Neural crest cell (in vitro differentiated cells): ENCODE data around the gene EVI2B. TPM values are rescaled to one million over a fixed set of nuclear protein-coding genes. Genes with fewer than 3 reads are reported as not detected.

Source experiments
- DNase-seq: peaks from one replicate; pipeline ENCODE4 v3.0.0; 2021; ENCODE audit warnings: low read depth, mixed read lengths, low spot score
- H3K27ac Mint-ChIP-seq: one replicate; pipeline ENCODE4 v1.8.0; 2021; ENCODE audit warnings: mild to moderate bottlenecking, mixed read lengths; ENCODE audit not compliant: unreplicated experiment
- H3K27me3 Mint-ChIP-seq: 2 replicates; pipeline ENCODE4 v1.8.0; 2021; ENCODE audit warnings: low read depth, mild to moderate bottlenecking, mixed read lengths
- H3K36me3 Mint-ChIP-seq: 2 replicates; pipeline ENCODE4 v1.8.0; 2021; ENCODE audit warnings: low read depth, mild to moderate bottlenecking, mixed read lengths
- H3K4me1 Mint-ChIP-seq: 2 replicates; pipeline ENCODE4 v1.8.0; 2021; ENCODE audit warnings: mixed read lengths
- H3K4me3 Mint-ChIP-seq: one replicate; pipeline ENCODE4 v1.8.0; 2021; ENCODE audit warnings: mild to moderate bottlenecking, mixed read lengths
- H3K9me3 Mint-ChIP-seq: 2 replicates; pipeline ENCODE4 v1.8.0; 2021; ENCODE audit warnings: mixed read lengths
- CTCF ChIP-seq: fragments of 200-600 bp; sonication (generic); conservative IDR thresholded peaks from 2 replicates; pipeline ENCODE4 v1.5.0; 2021; ENCODE audit warnings: antibody characterized with exemption, mild to moderate bottlenecking
- total RNA-seq: library from RNA; stranded (reverse); gene quantifications from 2 replicates; pipeline ENCODE4 v1.2.1, GENCODE V29; 2021

Gene EVI2B
- total RNA-seq, 1 donor from 2014 or later = not detected

GRCh38 chr17:31279401-31279800 is 34.5 kb downstream of the EVI2B start:
- Mint-ChIP-seq H3K9me3 (no peaks in the 10 kb centered on the region), H3K27me3 (no peaks in the 10 kb centered on the region), H3K36me3 (peaks cover 24% of the 10 kb centered on the region), H3K4me1 (no peaks in the 10 kb centered on the region), H3K27ac (no peak overlapping the region), H3K4me3 (no peak overlapping the region)
- TF ChIP-seq CTCF = no peak
- no peak for DNase-seq

GRCh38 chr17:31275116-31275515 is 38.7 kb downstream of the EVI2B start:
- Mint-ChIP-seq H3K4me3 (no peak overlapping the region), H3K27me3 (no peaks in the 10 kb centered on the region), H3K9me3 (no peaks in the 10 kb centered on the region), H3K27ac (no peak overlapping the region), H3K4me1 (no peaks in the 10 kb centered on the region), H3K36me3 (peaks cover 14% of the 10 kb centered on the region)
- no peak for TF ChIP-seq CTCF
- no peak for DNase-seq

GRCh38 chr17:31274252-31274651 is 39.6 kb downstream of the EVI2B start:
- H3K4me3 Mint-ChIP-seq = no peak overlapping the region
- peaks cover 17% of the 10 kb centered on the region for H3K36me3 Mint-ChIP-seq
- no peak for TF ChIP-seq CTCF
- peaks cover 7% of the 10 kb centered on the region for H3K4me1 Mint-ChIP-seq
- no peaks in the 10 kb centered on the region for H3K9me3 Mint-ChIP-seq
- no peaks in the 10 kb centered on the region for H3K27me3 Mint-ChIP-seq
- H3K27ac Mint-ChIP-seq = no peak overlapping the region
- no peak for DNase-seq

GRCh38 chr17:31273516-31273915 is 40.3 kb downstream of the EVI2B start:
- no peak for DNase-seq
- Mint-ChIP-seq H3K4me3 (no peak overlapping the region), H3K27ac (no peak overlapping the region), H3K27me3 (no peaks in the 10 kb centered on the region), H3K9me3 (no peaks in the 10 kb centered on the region), H3K36me3 (peaks cover 20% of the 10 kb centered on the region), H3K4me1 (peaks cover 11% of the 10 kb centered on the region)
- TF ChIP-seq CTCF = no peak

GRCh38 chr17:31272803-31273202 is 41.1 kb downstream of the EVI2B start:
- Mint-ChIP-seq H3K36me3 (peaks cover 22% of the 10 kb centered on the region), H3K4me1 (peaks cover 11% of the 10 kb centered on the region)

More at GRCh38 chr17:31272803-31273202, 41.1 kb downstream of the EVI2B start:
- no peak for DNase-seq
- Mint-ChIP-seq H3K27ac (no peak overlapping the region), H3K4me3 (no peak overlapping the region), H3K27me3 (no peaks in the 10 kb centered on the region), H3K9me3 (no peaks in the 10 kb centered on the region)
- no peak for TF ChIP-seq CTCF
